Measurements from ENCODE around the gene SEH1L.

DNA sequence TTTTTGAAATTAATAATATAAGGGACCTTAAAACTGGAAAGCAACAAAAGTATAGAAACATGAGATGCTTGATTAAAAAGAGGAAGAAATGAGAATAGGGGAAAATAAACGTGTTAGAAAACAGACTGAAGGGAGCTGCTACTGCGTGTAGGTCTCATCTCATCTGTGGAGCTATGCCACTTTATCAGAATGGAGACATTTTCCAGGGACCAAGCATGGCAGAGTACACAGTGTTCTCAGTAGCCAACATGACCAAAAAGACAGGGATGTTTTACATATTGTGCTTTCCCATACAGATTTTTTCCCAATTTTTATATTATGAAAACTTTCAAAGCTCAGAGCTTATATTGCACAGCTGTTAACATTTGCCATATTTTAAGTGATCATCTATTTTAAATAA, 66.4 kb downstream of the SEH1L start:
- TF ChIP-seq ZNF239 (tag by site-specific recombination; IDR thresholded peaks at IDR 0.05) = no peak
- TF ChIP-seq, protein P1, sequence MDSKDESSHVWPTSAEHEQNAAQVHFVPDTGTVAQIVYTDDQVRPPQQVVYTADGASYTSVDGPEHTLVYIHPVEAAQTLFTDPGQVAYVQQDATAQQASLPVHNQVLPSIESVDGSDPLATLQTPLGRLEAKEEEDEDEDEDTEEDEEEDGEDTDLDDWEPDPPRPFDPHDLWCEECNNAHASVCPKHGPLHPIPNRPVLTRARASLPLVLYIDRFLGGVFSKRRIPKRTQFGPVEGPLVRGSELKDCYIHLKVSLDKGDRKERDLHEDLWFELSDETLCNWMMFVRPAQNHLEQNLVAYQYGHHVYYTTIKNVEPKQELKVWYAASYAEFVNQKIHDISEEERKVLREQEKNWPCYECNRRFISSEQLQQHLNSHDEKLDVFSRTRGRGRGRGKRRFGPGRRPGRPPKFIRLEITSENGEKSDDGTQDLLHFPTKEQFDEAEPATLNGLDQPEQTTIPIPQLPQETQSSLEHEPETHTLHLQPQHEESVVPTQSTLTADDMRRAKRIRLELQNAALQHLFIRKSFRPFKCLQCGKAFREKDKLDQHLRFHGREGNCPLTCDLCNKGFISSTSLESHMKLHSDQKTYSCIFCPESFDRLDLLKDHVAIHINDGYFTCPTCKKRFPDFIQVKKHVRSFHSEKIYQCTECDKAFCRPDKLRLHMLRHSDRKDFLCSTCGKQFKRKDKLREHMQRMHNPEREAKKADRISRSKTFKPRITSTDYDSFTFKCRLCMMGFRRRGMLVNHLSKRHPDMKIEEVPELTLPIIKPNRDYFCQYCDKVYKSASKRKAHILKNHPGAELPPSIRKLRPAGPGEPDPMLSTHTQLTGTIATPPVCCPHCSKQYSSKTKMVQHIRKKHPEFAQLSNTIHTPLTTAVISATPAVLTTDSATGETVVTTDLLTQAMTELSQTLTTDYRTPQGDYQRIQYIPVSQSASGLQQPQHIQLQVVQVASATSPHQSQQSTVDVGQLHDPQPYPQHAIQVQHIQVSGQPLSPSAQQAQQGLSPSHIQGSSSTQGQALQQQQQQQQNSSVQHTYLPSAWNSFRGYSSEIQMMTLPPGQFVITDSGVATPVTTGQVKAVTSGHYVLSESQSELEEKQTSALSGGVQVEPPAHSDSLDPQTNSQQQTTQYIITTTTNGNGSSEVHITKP (tag by site-specific recombination; IDR thresholded peaks at IDR 0.05) = no peak
- TF ChIP-seq ZNF146 (tag by site-specific recombination; IDR thresholded peaks at IDR 0.05) = no peak
- no peak for TF ChIP-seq CTCF (tag by site-specific recombination; IDR thresholded peaks at IDR 0.05)
- TF ChIP-seq PRDM1 (tag by site-specific recombination; IDR thresholded peaks at IDR 0.05) = no peak

Measured in HEK293 (cell line).